HEK293 (cell line): ENCODE results near the gene EDIL3.

ENCODE experiments used
- CTCF ChIA-PET: fragments of 350-600 bp; formaldehyde crosslinking; extraction: SDS; loops from one replicate; lab custom pipeline; 2021; ENCODE audit warnings: antibody characterized with exemption; lab: Yijun Ruan, JAX
- POLR2A ChIA-PET: fragments of 300-600 bp; formaldehyde crosslinking; extraction: SDS; loops from one replicate; lab custom pipeline; 2020; ENCODE audit warnings: antibody characterized with exemption, inconsistent platforms; lab: Yijun Ruan, JAX
- H3K27ac ChIP-seq: fragments of 200-500 bp; sonication (Bioruptor generic); 2 replicates; pipeline ENCODE4 v1.5.1; 2014; ENCODE audit warnings: low read depth, low read length, control low read depth, inconsistent platforms; ENCODE audit errors: extremely low read depth
- H3K36me3 ChIP-seq, 2 experiments: fragments of 200-500 bp in 1 of 2; sonication (Bioruptor generic) in 1 of 2; 1 replicate in 1 of 2; 2 replicates in 1 of 2; pipeline ENCODE4 v1.5.1; 2014 to 2017; ENCODE audit warnings: inconsistent platforms in 2 of 2, low read length in 2 of 2; ENCODE audit not compliant: control insufficient read depth in 2 of 2, insufficient read depth in 1 of 2
- H3K4me1 ChIP-seq: fragments of 200-500 bp; sonication (Bioruptor generic); 2 replicates; pipeline ENCODE4 v1.5.1; 2014; ENCODE audit warnings: mild to moderate bottlenecking, low read length, inconsistent platforms; ENCODE audit not compliant: control insufficient read depth, insufficient read depth
- H3K4me3 ChIP-seq: 2 replicates; pipeline ENCODE4 v1.5.1; 2011; ENCODE audit warnings: low read depth, mild to moderate bottlenecking, control low read depth, low read length, moderate library complexity
- H3K9me3 ChIP-seq: fragments of 200-500 bp; sonication (Bioruptor generic); 2 replicates; pipeline ENCODE4 v1.5.1; 2014; ENCODE audit warnings: low read depth, low read length, inconsistent platforms; ENCODE audit not compliant: control insufficient read depth, insufficient read depth
- FEZF1 ChIP-seq: fragments of 450-650 bp; formaldehyde crosslinking; IDR thresholded peaks from 2 replicates; pipeline ENCODE4 v1.5.1; 2016; ENCODE audit warnings: missing biosample characterization, missing genetic modification characterization
- GLI2 ChIP-seq: fragments of 450-650 bp; formaldehyde crosslinking; IDR thresholded peaks from 2 replicates; pipeline ENCODE4; 2017; ENCODE audit warnings: missing biosample characterization, missing genetic modification characterization, low read depth, borderline replicate concordance
- OSR2 ChIP-seq: fragments of 450-650 bp; formaldehyde crosslinking; IDR thresholded peaks from 2 replicates; pipeline ENCODE4 v1.5.1; 2016; ENCODE audit warnings: missing biosample characterization, missing genetic modification characterization
- PRDM6 ChIP-seq: fragments of 450-650 bp; formaldehyde crosslinking; IDR thresholded peaks from 2 replicates; pipeline ENCODE4 v1.5.1; 2017; ENCODE audit warnings: missing biosample characterization, missing genetic modification characterization
- RBAK ChIP-seq: fragments of 450-650 bp; formaldehyde crosslinking; IDR thresholded peaks from 2 replicates; pipeline ENCODE4 v1.5.1; 2016; ENCODE audit warnings: missing biosample characterization, missing genetic modification characterization
- TCF7L2 ChIP-seq: IDR thresholded peaks from 2 replicates; pipeline ENCODE4 v1.6.1; 2011; ENCODE audit warnings: low read depth, mild to moderate bottlenecking, inconsistent platforms, low read length, moderate library complexity, borderline replicate concordance
- ZBTB17 ChIP-seq: fragments of 450-650 bp; formaldehyde crosslinking; IDR thresholded peaks from 2 replicates; pipeline ENCODE4 v1.5.1; 2016; ENCODE audit warnings: missing biosample characterization, missing genetic modification characterization
- ZBTB20 ChIP-seq: fragments of 450-650 bp; formaldehyde crosslinking; IDR thresholded peaks from 2 replicates; pipeline ENCODE4 v1.5.1; 2016; ENCODE audit warnings: missing biosample characterization, missing genetic modification characterization
- ZFHX2 ChIP-seq: fragments of 450-650 bp; formaldehyde crosslinking; conservative IDR thresholded peaks from 2 replicates; pipeline ENCODE4 v1.5.1; 2016; ENCODE audit warnings: missing biosample characterization, missing genetic modification characterization
- ZNF184 ChIP-seq: fragments of 450-650 bp; IDR thresholded peaks from 2 replicates; pipeline ENCODE4 v1.5.1; 2018; ENCODE audit warnings: missing biosample characterization, mild to moderate bottlenecking, missing genetic modification characterization
- ZNF530 ChIP-seq: fragments of 450-650 bp; formaldehyde crosslinking; IDR thresholded peaks from 2 replicates; pipeline ENCODE4 v1.5.1; 2016; ENCODE audit warnings: low read depth, missing biosample characterization, missing genetic modification characterization
- ZNF548 ChIP-seq: fragments of 450-650 bp; formaldehyde crosslinking; IDR thresholded peaks from 2 replicates; pipeline ENCODE4 v1.5.1; 2016; ENCODE audit warnings: missing biosample characterization, missing genetic modification characterization
- ZNF585B ChIP-seq: fragments of 450-650 bp; formaldehyde crosslinking; IDR thresholded peaks from 2 replicates; pipeline ENCODE4 v1.5.1; 2016; ENCODE audit warnings: missing biosample characterization, missing genetic modification characterization
- ZNF792 ChIP-seq: fragments of 450-650 bp; formaldehyde crosslinking; IDR thresholded peaks from 2 replicates; pipeline ENCODE4 v1.5.1; 2016; ENCODE audit warnings: missing biosample characterization, missing genetic modification characterization
- ZNF843 ChIP-seq: fragments of 450-650 bp; formaldehyde crosslinking; IDR thresholded peaks from 2 replicates; pipeline ENCODE4 v1.5.1; 2016; ENCODE audit warnings: missing biosample characterization, missing genetic modification characterization
- ZXDB ChIP-seq: fragments of 450-650 bp; formaldehyde crosslinking; IDR thresholded peaks from 2 replicates; pipeline ENCODE4 v1.5.1; 2016; ENCODE audit warnings: missing biosample characterization, missing genetic modification characterization
- TF ChIP-seq, protein P1 (sequence below): fragments of 450-650 bp; formaldehyde crosslinking; IDR thresholded peaks from 2 replicates; pipeline ENCODE4 v1.5.1; 2016; ENCODE audit warnings: missing biosample characterization, missing genetic modification characterization
- TF ChIP-seq, protein P2 (sequence below): fragments of 450-650 bp; formaldehyde crosslinking; IDR thresholded peaks from 2 replicates; pipeline ENCODE4 v1.5.1; 2017; ENCODE audit warnings: missing biosample characterization, missing genetic modification characterization

EDIL3 gene

DNA sequence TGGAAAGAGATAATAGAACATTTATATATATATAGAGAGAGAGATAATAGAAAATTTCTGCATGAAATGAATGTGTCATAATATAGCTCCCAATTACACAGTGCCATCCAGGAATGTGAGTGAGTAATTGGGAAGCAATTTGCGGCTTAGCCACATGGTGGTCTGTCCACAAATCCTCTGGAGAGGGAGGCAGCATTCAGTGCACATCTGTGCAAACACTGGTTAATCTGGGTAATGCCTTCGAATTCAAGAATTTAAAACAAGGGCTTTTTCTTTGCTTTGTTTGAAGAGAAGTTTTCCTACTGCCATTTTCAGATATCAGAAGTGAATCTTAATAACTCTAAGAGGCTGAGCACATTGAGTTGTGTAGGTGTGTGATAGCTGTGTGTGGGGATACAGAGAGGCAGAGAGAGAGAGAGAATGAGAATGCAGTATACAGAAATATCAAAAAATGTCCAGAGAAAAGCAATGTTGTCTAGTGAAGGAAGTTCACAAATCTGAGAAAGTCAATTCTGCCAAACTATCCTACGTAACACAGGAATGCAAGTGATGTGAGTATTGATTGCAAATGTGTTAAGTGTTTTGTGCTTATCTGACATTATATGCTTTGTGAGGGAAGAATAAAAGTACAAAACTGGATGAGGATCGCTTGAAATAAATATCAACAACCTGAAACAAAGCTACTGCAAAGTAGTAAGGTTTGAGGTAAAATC is 134.6 kb downstream of the EDIL3 start:
- H3K36me3 ChIP-seq, result no peaks in the 10 kb centered on the region
- TF ChIP-seq RBAK (tag by site-specific recombination) (no peak), ZNF184 (tag by site-specific recombination) (no peak), ZBTB20 (tag by site-specific recombination) (no peak), ZFHX2 (0 out of 2 replicates have a peak, but pooled peaks have one; percentile 9), ZBTB17 (tag by site-specific recombination) (no peak)
- TF ChIP-seq, protein P1, sequence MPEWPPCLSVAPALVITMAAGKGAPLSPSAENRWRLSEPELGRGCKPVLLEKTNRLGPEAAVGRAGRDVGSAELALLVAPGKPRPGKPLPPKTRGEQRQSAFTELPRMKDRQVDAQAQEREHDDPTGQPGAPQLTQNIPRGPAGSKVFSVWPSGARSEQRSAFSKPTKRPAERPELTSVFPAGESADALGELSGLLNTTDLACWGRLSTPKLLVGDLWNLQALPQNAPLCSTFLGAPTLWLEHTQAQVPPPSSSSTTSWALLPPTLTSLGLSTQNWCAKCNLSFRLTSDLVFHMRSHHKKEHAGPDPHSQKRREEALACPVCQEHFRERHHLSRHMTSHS (tag by site-specific recombination), result no peak
- TF ChIP-seq, all 188 proteins: peak for 1
- ChIA-PET CTCF (interaction anchor here (0.6 kb wide), 1 partner anchor 123 kb away, joined by 4 read pairs; no protein-coding TSS in a partner anchor), POLR2A (no interaction called here)
- Histone ChIP-seq H3K9me3 (no peaks in the 10 kb centered on the region), H3K4me1 (peaks cover 8% of the 10 kb centered on the region; the same call in 1 of the 2 replicates), H3K27ac (no peak overlapping the region), H3K4me3 (no peak overlapping the region)

GRCh38 chr5:84248013-84248412 is 136.7 kb downstream of the EDIL3 start:
- POLR2A ChIA-PET, result no interaction called here
- Histone ChIP-seq H3K4me3 (no peak overlapping the region), H3K36me3 (no peaks in the 10 kb centered on the region), H3K4me1 (peaks cover 8% of the 10 kb centered on the region; the same call in 1 of the 2 replicates), H3K9me3 (no peaks in the 10 kb centered on the region), H3K27ac (no peak overlapping the region)
- CTCF ChIA-PET, result no interaction called here
- TF ChIP-seq ZNF585B (tag by site-specific recombination), result no peak
- peak; percentile 40; the same call in 1 of the 2 replicates for TF ChIP-seq PRDM6 (tag by site-specific recombination)
- no peak for TF ChIP-seq ZNF530 (tag by site-specific recombination)
- TF ChIP-seq, protein P2, sequence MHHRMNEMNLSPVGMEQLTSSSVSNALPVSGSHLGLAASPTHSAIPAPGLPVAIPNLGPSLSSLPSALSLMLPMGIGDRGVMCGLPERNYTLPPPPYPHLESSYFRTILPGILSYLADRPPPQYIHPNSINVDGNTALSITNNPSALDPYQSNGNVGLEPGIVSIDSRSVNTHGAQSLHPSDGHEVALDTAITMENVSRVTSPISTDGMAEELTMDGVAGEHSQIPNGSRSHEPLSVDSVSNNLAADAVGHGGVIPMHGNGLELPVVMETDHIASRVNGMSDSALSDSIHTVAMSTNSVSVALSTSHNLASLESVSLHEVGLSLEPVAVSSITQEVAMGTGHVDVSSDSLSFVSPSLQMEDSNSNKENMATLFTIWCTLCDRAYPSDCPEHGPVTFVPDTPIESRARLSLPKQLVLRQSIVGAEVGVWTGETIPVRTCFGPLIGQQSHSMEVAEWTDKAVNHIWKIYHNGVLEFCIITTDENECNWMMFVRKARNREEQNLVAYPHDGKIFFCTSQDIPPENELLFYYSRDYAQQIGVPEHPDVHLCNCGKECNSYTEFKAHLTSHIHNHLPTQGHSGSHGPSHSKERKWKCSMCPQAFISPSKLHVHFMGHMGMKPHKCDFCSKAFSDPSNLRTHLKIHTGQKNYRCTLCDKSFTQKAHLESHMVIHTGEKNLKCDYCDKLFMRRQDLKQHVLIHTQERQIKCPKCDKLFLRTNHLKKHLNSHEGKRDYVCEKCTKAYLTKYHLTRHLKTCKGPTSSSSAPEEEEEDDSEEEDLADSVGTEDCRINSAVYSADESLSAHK (tag by site-specific recombination), result peak; percentile 32; the same call in 1 of the 2 replicates
- 0 out of 2 replicates have a peak, but pooled peaks have one; percentile 44 for TF ChIP-seq FEZF1
- TF ChIP-seq ZXDB (tag by site-specific recombination), result peak; percentile 81
- no peak for TF ChIP-seq GLI2 (tag by site-specific recombination)
- no peak for TF ChIP-seq ZNF792
- TF ChIP-seq TCF7L2, result peak; percentile 76; the same call in 1 of the 2 replicates
- TF ChIP-seq ZNF843 (tag by site-specific recombination), result peak; percentile 75
- peak; percentile 57; the same call in 1 of the 2 replicates for TF ChIP-seq OSR2 (tag by site-specific recombination)
- no peak for TF ChIP-seq ZNF548 (tag by site-specific recombination)
